Smooth muscle cell of the brain vasculature (primary cell): ENCODE data around the gene CYP4B1.

Source experiments
- DNase-seq: peaks from one replicate; pipeline ENCODE4 v3.0.0-alpha.2; 2012; ENCODE audit warnings: low read depth, low spot score

CYP4B1 gene

GRCh38 chr1:46797696-46798470 is 963 bp upstream of the CYP4B1 start:
- DNase-seq, result no peak

- no peak for DNase-seq
Observed at GRCh38 chr1:46800742-46801141, 1.9 kb downstream of the CYP4B1 start.

- no peak for DNase-seq
Observed at GRCh38 chr1:46801323-46802055, 2.6 kb downstream of the CYP4B1 start.

GRCh38 chr1:46802081-46802480 is 3.2 kb downstream of the CYP4B1 start:
- no peak for DNase-seq

GRCh38 chr1:46802901-46803574 is 4.2 kb downstream of the CYP4B1 start:
- no peak for DNase-seq

GRCh38 chr1:46804027-46804889 is 5.4 kb downstream of the CYP4B1 start:
- DNase-seq, result no peak

GRCh38 chr1:46804926-46805325 is 6.1 kb downstream of the CYP4B1 start:
- DNase-seq, result no peak

GRCh38 chr1:46805755-46806154 is 6.9 kb downstream of the CYP4B1 start:
- DNase-seq, result no peak

GRCh38 chr1:46806196-46807020 is 7.6 kb downstream of the CYP4B1 start:
- DNase-seq, result no peak

- DNase-seq, result no peak
Observed at GRCh38 chr1:46807046-46807972, 8.5 kb downstream of the CYP4B1 start.

GRCh38 chr1:46809071-46809470 is 10.2 kb downstream of the CYP4B1 start:
- no peak for DNase-seq

GRCh38 chr1:46809904-46810303 is 11.1 kb downstream of the CYP4B1 start:
- DNase-seq, result no peak

- no peak for DNase-seq
Observed at GRCh38 chr1:46810596-46810995, 11.8 kb downstream of the CYP4B1 start.

- DNase-seq, result no peak
Observed at GRCh38 chr1:46811053-46811452, 12.2 kb downstream of the CYP4B1 start.

GRCh38 chr1:46812065-46812963 is 13.5 kb downstream of the CYP4B1 start:
- DNase-seq, result no peak

- no peak for DNase-seq
Observed at GRCh38 chr1:46812996-46813857, 14.4 kb downstream of the CYP4B1 start.

GRCh38 chr1:46813858-46814396 is 15.1 kb downstream of the CYP4B1 start:
- DNase-seq, result no peak
